Stomach (tissue), 4 donors: ENCODE measurements around the gene SPHK1.

Source experiments
- EP300 ChIP-seq: sonication (generic); formaldehyde crosslinking; IDR thresholded peaks from one replicate; pipeline ENCODE4 v1.6.1; 2017; ENCODE audit warnings: antibody characterized with exemption
- POLR2A ChIP-seq, 4 donors: fragments of 450-650 bp; IDR thresholded peaks; one replicate each; pipeline ENCODE4 v1.6.1; 2016; ENCODE audit warnings: antibody characterized with exemption in 4 of 4, control low read depth in 2 of 4, mild to moderate bottlenecking in 1 of 4, moderate library complexity in 1 of 4
- TF ChIP-seq, protein P1 (sequence below), 7 experiments: fragments of 450-650 bp in 4 of 7; fragments of 200-600 bp in 3 of 7; sonication (generic) in 3 of 7; IDR thresholded peaks; one replicate each; pipeline ENCODE4 v1.5.1; 2016 to 2019; ENCODE audit warnings: antibody characterized with exemption in 7 of 7, control low read depth in 2 of 7, mild to moderate bottlenecking in 1 of 7

DNA sequence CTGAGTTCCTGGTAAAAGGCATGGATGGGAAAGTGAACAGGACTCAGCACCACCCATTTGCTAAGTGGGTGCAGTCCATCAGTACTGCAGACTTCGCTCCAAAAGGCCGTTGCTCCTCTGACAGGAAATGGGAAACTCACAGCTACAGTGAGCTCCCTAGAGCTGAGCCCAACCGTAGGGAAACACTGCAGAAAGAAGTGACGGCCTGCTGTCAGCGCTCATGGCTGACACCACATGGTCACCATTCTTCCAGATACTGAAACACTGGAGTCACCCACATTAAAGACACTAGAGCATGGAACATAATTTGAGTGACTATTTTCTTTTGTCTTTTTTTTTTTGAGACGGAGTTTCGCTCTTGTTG lies 36.6 kb downstream of the SPHK1 start:
- TF ChIP-seq EP300 (no peak), POLR2A (IDR thresholded peaks at IDR 0.05) (no peak)
- TF ChIP-seq, protein P1, sequence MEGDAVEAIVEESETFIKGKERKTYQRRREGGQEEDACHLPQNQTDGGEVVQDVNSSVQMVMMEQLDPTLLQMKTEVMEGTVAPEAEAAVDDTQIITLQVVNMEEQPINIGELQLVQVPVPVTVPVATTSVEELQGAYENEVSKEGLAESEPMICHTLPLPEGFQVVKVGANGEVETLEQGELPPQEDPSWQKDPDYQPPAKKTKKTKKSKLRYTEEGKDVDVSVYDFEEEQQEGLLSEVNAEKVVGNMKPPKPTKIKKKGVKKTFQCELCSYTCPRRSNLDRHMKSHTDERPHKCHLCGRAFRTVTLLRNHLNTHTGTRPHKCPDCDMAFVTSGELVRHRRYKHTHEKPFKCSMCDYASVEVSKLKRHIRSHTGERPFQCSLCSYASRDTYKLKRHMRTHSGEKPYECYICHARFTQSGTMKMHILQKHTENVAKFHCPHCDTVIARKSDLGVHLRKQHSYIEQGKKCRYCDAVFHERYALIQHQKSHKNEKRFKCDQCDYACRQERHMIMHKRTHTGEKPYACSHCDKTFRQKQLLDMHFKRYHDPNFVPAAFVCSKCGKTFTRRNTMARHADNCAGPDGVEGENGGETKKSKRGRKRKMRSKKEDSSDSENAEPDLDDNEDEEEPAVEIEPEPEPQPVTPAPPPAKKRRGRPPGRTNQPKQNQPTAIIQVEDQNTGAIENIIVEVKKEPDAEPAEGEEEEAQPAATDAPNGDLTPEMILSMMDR (IDR thresholded peaks at IDR 0.05): no peak
